HG02840 (cell line): ENCODE results near the gene SLAMF6.

Experiments
- ATAC-seq: cut with Tn5 transposase; IDR thresholded peaks from one replicate; pipeline ENCODE4 v1.9.1; 2021; ENCODE audit warnings: mild to moderate bottlenecking, moderate library complexity, moderate number of reproducible peaks; ENCODE audit not compliant: unreplicated experiment, low FRiP score

SLAMF6 gene

DNA sequence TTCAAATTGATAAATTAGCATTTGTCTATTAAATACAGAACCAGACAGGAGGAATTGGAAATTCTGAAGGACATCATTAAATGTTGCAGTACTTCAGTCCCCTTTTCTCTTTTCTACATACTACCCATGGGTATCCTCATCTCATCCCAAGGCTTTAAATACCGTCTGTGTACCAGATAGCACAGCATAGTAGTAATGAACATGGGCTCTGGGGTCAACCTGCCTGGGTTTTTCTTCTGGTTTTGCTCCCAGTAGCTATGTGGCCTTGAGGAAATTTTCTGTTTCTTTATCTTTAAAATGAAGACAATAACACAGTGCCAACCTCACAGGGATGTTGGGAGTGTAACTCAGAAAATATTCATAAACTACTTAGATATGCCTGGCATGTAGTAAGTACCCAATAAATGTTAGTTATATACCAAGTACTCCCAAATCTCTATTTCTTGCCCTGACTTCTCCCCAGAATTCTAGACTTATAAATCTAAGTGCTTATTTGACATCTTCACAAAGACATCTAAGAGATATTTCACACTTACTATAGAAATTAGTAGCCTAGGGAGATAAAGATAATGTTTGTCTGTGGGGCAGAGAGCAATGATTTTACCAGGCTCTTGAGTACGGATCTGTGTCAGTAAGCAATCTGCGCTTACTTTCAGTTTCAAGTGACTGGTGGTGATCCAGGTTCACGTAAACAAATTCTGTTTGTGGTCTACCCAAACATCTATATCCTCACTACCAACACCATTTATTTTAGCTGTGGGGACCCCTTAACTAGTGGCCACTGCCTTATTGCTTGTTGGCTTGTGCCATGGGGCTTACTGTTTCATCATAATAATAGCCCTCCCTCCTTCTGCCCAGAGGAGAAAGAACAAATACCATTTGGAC, 85.4 kb downstream of the SLAMF6 start:
- peak; percentile 69 for ATAC-seq

DNA sequence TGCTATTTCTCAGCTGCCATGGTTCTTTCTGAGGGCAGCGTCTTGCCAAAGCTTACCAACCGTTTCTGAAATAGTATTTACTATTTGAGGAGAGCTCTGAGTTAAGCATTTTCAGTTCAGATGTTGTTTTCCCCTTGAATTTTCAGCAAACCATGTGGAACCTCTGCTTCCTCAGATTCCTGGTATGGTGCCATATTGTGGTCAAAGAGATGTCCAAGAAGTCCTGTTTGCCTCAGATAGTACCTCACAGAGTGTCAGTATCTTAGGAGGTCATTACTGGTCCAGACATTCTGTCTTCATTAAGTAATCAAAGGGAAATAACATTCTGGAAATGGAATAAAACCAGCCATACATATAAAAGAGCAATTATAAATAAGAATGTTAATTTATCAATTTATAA, 86.1 kb downstream of the SLAMF6 start:
- no peak for ATAC-seq
